ENCODE measurements around the gene IL15RA. TPM values are rescaled to one million over a fixed set of nuclear protein-coding genes. Genes with fewer than 3 reads are reported as not detected.

Gene IL15RA
- total RNA-seq, 1 experiment from 2014 or later = 1.9 TPM

DNA sequence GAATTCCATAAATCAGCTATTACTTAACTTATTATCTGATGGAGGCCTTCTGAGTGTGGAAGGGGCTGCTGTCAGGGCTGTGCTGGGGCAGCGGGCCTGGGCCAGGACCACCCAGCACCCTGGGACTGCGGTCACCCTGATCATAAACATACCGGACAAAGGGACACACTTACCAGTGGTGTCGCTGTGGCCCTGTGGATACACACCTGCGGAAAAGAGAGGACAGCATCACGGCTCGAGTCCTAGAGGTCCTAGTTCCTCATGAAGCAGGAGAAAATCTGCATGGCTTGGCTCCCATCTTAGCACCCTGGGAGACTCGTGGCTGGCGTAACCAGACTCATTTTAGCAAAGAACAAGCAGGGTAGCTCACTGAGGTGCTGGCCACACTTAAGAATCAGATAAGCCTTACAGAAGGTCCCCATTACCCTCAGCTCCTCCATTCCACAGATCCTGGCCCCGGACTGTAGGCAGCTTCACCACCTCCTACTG, 17.7 kb downstream of the IL15RA start:
- POLR2A ChIA-PET = no interaction called here
- no peak overlapping the region for H3K27ac Mint-ChIP-seq
- DNase-seq (ENCODE audit: low spot score) (no peak), ATAC-seq (no peak)
- no peaks in the 10 kb centered on the region for H3K9me3 Mint-ChIP-seq
- TF ChIP-seq, protein P1, sequence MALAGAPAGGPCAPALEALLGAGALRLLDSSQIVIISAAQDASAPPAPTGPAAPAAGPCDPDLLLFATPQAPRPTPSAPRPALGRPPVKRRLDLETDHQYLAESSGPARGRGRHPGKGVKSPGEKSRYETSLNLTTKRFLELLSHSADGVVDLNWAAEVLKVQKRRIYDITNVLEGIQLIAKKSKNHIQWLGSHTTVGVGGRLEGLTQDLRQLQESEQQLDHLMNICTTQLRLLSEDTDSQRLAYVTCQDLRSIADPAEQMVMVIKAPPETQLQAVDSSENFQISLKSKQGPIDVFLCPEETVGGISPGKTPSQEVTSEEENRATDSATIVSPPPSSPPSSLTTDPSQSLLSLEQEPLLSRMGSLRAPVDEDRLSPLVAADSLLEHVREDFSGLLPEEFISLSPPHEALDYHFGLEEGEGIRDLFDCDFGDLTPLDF (CRISPR knock-in tag; IDR thresholded peaks at IDR 0.05) = no peak
- TF ChIP-seq, protein P2, sequence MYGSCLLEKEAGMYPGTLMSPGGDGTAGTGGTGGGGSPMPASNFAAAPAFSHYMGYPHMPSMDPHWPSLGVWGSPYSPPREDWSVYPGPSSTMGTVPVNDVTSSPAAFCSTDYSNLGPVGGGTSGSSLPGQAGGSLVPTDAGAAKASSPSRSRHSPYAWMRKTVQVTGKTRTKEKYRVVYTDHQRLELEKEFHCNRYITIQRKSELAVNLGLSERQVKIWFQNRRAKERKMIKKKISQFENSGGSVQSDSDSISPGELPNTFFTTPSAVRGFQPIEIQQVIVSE (CRISPR knock-in tag; IDR thresholded peaks at IDR 0.05; ENCODE audit: borderline replicate concordance) = no peak
- no peak for TF ChIP-seq ZNF281 (CRISPR knock-in tag; IDR thresholded peaks at IDR 0.05)
- TF ChIP-seq PRRX2 (CRISPR knock-in tag; IDR thresholded peaks at IDR 0.05) = no peak
- no peak for TF ChIP-seq ZNF671 (CRISPR knock-in tag; IDR thresholded peaks at IDR 0.05)
- TF ChIP-seq ZNF219 (CRISPR knock-in tag; IDR thresholded peaks at IDR 0.05; ENCODE audit: borderline replicate concordance) = no peak
- no peak for TF ChIP-seq ZNF416 (CRISPR knock-in tag; IDR thresholded peaks at IDR 0.05)
- TF ChIP-seq, protein P3, sequence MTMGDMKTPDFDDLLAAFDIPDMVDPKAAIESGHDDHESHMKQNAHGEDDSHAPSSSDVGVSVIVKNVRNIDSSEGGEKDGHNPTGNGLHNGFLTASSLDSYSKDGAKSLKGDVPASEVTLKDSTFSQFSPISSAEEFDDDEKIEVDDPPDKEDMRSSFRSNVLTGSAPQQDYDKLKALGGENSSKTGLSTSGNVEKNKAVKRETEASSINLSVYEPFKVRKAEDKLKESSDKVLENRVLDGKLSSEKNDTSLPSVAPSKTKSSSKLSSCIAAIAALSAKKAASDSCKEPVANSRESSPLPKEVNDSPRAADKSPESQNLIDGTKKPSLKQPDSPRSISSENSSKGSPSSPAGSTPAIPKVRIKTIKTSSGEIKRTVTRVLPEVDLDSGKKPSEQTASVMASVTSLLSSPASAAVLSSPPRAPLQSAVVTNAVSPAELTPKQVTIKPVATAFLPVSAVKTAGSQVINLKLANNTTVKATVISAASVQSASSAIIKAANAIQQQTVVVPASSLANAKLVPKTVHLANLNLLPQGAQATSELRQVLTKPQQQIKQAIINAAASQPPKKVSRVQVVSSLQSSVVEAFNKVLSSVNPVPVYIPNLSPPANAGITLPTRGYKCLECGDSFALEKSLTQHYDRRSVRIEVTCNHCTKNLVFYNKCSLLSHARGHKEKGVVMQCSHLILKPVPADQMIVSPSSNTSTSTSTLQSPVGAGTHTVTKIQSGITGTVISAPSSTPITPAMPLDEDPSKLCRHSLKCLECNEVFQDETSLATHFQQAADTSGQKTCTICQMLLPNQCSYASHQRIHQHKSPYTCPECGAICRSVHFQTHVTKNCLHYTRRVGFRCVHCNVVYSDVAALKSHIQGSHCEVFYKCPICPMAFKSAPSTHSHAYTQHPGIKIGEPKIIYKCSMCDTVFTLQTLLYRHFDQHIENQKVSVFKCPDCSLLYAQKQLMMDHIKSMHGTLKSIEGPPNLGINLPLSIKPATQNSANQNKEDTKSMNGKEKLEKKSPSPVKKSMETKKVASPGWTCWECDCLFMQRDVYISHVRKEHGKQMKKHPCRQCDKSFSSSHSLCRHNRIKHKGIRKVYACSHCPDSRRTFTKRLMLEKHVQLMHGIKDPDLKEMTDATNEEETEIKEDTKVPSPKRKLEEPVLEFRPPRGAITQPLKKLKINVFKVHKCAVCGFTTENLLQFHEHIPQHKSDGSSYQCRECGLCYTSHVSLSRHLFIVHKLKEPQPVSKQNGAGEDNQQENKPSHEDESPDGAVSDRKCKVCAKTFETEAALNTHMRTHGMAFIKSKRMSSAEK (CRISPR knock-in tag; IDR thresholded peaks at IDR 0.05; ENCODE audit: borderline replicate concordance) = no peak
- no peak for TF ChIP-seq FOXP1 (CRISPR knock-in tag; IDR thresholded peaks at IDR 0.05; ENCODE audit: borderline replicate concordance)
- TF ChIP-seq GTF2I (CRISPR knock-in tag; conservative IDR thresholded peaks at IDR 0.05) = no peak
- TF ChIP-seq, protein P4, sequence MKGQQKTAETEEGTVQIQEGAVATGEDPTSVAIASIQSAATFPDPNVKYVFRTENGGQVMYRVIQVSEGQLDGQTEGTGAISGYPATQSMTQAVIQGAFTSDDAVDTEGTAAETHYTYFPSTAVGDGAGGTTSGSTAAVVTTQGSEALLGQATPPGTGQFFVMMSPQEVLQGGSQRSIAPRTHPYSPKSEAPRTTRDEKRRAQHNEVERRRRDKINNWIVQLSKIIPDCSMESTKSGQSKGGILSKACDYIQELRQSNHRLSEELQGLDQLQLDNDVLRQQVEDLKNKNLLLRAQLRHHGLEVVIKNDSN (CRISPR knock-in tag; IDR thresholded peaks at IDR 0.05) = no peak
- TF ChIP-seq ZBTB21 (CRISPR knock-in tag; IDR thresholded peaks at IDR 0.05; ENCODE audit: borderline replicate concordance) = no peak
- TF ChIP-seq ZNF423 (CRISPR knock-in tag; IDR thresholded peaks at IDR 0.05) = no peak
- TF ChIP-seq NFATC4 (CRISPR knock-in tag; IDR thresholded peaks at IDR 0.05) = no peak
- no peak for TF ChIP-seq SOX15 (CRISPR knock-in tag; IDR thresholded peaks at IDR 0.05)
- TF ChIP-seq, protein P5, sequence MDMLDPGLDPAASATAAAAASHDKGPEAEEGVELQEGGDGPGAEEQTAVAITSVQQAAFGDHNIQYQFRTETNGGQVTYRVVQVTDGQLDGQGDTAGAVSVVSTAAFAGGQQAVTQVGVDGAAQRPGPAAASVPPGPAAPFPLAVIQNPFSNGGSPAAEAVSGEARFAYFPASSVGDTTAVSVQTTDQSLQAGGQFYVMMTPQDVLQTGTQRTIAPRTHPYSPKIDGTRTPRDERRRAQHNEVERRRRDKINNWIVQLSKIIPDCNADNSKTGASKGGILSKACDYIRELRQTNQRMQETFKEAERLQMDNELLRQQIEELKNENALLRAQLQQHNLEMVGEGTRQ (CRISPR knock-in tag; IDR thresholded peaks at IDR 0.05) = no peak
- TF ChIP-seq ZNF138 (CRISPR knock-in tag; conservative IDR thresholded peaks at IDR 0.05) = no peak
- no peak for TF ChIP-seq AFF4 (CRISPR knock-in tag; IDR thresholded peaks at IDR 0.05; ENCODE audit: borderline replicate concordance)
- TF ChIP-seq, protein P6, sequence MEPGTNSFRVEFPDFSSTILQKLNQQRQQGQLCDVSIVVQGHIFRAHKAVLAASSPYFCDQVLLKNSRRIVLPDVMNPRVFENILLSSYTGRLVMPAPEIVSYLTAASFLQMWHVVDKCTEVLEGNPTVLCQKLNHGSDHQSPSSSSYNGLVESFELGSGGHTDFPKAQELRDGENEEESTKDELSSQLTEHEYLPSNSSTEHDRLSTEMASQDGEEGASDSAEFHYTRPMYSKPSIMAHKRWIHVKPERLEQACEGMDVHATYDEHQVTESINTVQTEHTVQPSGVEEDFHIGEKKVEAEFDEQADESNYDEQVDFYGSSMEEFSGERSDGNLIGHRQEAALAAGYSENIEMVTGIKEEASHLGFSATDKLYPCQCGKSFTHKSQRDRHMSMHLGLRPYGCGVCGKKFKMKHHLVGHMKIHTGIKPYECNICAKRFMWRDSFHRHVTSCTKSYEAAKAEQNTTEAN (CRISPR knock-in tag; IDR thresholded peaks at IDR 0.05) = no peak
- no peak for TF ChIP-seq HMGA2 (CRISPR knock-in tag; IDR thresholded peaks at IDR 0.05)
- peaks cover 9% of the 10 kb centered on the region for H3K4me1 Mint-ChIP-seq
- CTCF ChIA-PET = interaction anchor here (1.0 kb wide), 1 partner anchor 17 kb away, joined by 3 read pairs; no protein-coding TSS in a partner anchor
- no peak overlapping the region for H3K4me3 Mint-ChIP-seq
- no peaks in the 10 kb centered on the region for H3K27me3 Mint-ChIP-seq (ENCODE audit: low read depth)
- H3K36me3 Mint-ChIP-seq = no peaks in the 10 kb centered on the region

Measured in WTC11 (cell line).